DOHH2 (cell line): ENCODE measurements around the gene MDFIC.

ENCODE experiments used
- H3F3A ChIP-seq: fragments of 200-600 bp; sonication (generic), shearing (Covaris generic); 2 replicates; pipeline ENCODE4 v1.6.0; 2016; ENCODE audit warnings: antibody characterized with exemption, mild to moderate bottlenecking; ENCODE audit not compliant: control insufficient read depth, insufficient read depth
- H3K27ac ChIP-seq: fragments of 200-600 bp; sonication (generic); 2 replicates; pipeline ENCODE4 v1.5.1; 2014; ENCODE audit warnings: low read depth, mild to moderate bottlenecking, low read length, moderate library complexity
- H3K27me3 ChIP-seq: fragments of 200-600 bp; sonication (generic); 2 replicates; pipeline ENCODE4 v1.6.1; 2014; ENCODE audit warnings: mild to moderate bottlenecking, low read length, mixed read lengths; ENCODE audit not compliant: control insufficient read depth
- H3K36me3 ChIP-seq: fragments of 200-600 bp; sonication (generic); 2 replicates; pipeline ENCODE4 v1.6.1; 2014; ENCODE audit warnings: mild to moderate bottlenecking, low read length, moderate library complexity, mixed read lengths; ENCODE audit not compliant: control insufficient read depth
- H3K4me1 ChIP-seq: fragments of 200-600 bp; sonication (generic); 2 replicates; pipeline ENCODE4 v1.6.1; 2014; ENCODE audit warnings: mild to moderate bottlenecking, low read length, mixed read lengths; ENCODE audit not compliant: control insufficient read depth
- H3K4me2 ChIP-seq: fragments of 200-600 bp; sonication (generic); 2 replicates; pipeline ENCODE4 v1.6.0; 2014; ENCODE audit warnings: mild to moderate bottlenecking, low read length, moderate library complexity
- H3K4me3 ChIP-seq: fragments of 200-600 bp; sonication (generic); 2 replicates; pipeline ENCODE4 v1.5.1; 2014; ENCODE audit warnings: mild to moderate bottlenecking, low read length, mixed read lengths
- H3K79me2 ChIP-seq: fragments of 200-600 bp; sonication (generic); 2 replicates; pipeline ENCODE4 v1.6.1; 2014; ENCODE audit warnings: mild to moderate bottlenecking, low read length, mixed read lengths; ENCODE audit not compliant: control insufficient read depth
- H3K9me2 ChIP-seq: fragments of 200-600 bp; sonication (generic); replicated peaks from 2 replicates; pipeline ENCODE4 v1.6.1; 2014; ENCODE audit warnings: mild to moderate bottlenecking, low read length, mixed read lengths; ENCODE audit not compliant: control insufficient read depth
- H3K9me3 ChIP-seq: fragments of 200-600 bp; sonication (generic); 2 replicates; pipeline ENCODE4 v1.6.1; 2014; ENCODE audit warnings: antibody characterized with exemption, low read length, mixed read lengths; ENCODE audit not compliant: control insufficient read depth, insufficient read depth
- H4K20me1 ChIP-seq: fragments of 200-600 bp; sonication (generic); 2 replicates; pipeline ENCODE4 v1.6.0; 2014; ENCODE audit warnings: low read depth, mild to moderate bottlenecking, antibody characterized with exemption, low read length, moderate library complexity; ENCODE audit not compliant: control insufficient read depth, insufficient read depth
- EZH2phosphoT487 ChIP-seq: fragments of 200-600 bp; sonication (generic); IDR thresholded peaks from 2 replicates; pipeline ENCODE4 v1.6.1; 2017; ENCODE audit warnings: borderline replicate concordance, mild to moderate bottlenecking, antibody characterized with exemption, low read length, moderate library complexity, mixed read lengths
- TF ChIP-seq, protein P1 (sequence below): fragments of 200-600 bp; sonication (generic); IDR thresholded peaks from one replicate; pipeline ENCODE4 v1.5.1; 2014; ENCODE audit warnings: antibody characterized with exemption, mild to moderate bottlenecking, low read depth, low read length; ENCODE audit not compliant: poor library complexity, severe bottlenecking

The MDFIC gene

DNA sequence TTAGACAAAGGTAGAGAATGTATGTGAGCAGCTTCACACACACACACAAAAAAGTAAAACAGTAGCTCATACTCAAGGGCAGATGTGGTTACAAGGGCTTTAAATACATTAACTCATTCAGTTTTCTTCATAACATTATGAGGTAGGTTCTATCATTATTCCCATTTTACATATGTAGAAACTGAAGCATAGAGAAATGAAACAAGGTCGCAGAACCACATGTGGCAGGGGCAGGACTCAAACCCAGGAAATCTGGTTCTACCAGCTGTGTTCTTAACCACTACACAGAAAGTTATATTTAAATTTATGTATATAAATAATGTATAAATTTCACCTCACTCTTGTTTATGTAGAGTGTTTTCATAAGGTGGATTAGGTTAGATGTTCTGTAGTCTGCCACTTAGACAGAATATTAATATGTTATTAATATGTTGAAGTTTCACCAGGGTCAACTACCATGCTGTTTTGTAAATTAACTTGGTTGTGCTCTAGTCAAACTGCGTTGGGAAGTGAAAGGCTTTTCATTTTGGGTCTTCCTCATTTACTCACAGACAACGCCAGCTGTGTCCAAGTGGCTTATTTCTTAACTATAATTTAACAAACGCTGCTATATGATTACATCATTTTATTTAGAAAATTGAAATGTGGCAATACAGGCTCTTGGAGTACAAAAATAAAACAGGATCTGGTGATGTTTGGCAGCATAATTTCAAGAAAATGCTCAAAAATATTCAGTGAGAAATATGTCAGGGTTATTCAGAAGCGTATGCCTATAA is 138.4 kb downstream of the MDFIC start:
- no peaks in the 10 kb centered on the region for H3K79me2 ChIP-seq
- no peaks in the 10 kb centered on the region for H3K9me2 ChIP-seq
- H3K4me2 ChIP-seq = no peak overlapping the region
- H3K4me1 ChIP-seq = no peaks in the 10 kb centered on the region
- no peaks in the 10 kb centered on the region for H3F3A ChIP-seq
- H3K4me3 ChIP-seq = no peak overlapping the region
- no peaks in the 10 kb centered on the region for H3K9me3 ChIP-seq
- H3K27me3 ChIP-seq = no peaks in the 10 kb centered on the region
- H3K27ac ChIP-seq = no peak overlapping the region
- H3K36me3 ChIP-seq = no peaks in the 10 kb centered on the region
- TF ChIP-seq EZH2phosphoT487 = no peak
- TF ChIP-seq, protein P1, sequence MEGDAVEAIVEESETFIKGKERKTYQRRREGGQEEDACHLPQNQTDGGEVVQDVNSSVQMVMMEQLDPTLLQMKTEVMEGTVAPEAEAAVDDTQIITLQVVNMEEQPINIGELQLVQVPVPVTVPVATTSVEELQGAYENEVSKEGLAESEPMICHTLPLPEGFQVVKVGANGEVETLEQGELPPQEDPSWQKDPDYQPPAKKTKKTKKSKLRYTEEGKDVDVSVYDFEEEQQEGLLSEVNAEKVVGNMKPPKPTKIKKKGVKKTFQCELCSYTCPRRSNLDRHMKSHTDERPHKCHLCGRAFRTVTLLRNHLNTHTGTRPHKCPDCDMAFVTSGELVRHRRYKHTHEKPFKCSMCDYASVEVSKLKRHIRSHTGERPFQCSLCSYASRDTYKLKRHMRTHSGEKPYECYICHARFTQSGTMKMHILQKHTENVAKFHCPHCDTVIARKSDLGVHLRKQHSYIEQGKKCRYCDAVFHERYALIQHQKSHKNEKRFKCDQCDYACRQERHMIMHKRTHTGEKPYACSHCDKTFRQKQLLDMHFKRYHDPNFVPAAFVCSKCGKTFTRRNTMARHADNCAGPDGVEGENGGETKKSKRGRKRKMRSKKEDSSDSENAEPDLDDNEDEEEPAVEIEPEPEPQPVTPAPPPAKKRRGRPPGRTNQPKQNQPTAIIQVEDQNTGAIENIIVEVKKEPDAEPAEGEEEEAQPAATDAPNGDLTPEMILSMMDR = no peak
- no peaks in the 10 kb centered on the region for H4K20me1 ChIP-seq

GRCh38 chr7:115066050-115066449 is 144.2 kb downstream of the MDFIC start:
- no peaks in the 10 kb centered on the region for H4K20me1 ChIP-seq
- H3K27ac ChIP-seq = no peak overlapping the region
- no peak overlapping the region for H3K4me2 ChIP-seq
- no peak overlapping the region for H3K4me3 ChIP-seq
- no peaks in the 10 kb centered on the region for H3F3A ChIP-seq
- TF ChIP-seq, protein P1 = no peak
- no peak for TF ChIP-seq EZH2phosphoT487
- H3K79me2 ChIP-seq = no peaks in the 10 kb centered on the region
- H3K36me3 ChIP-seq = no peaks in the 10 kb centered on the region
- H3K4me1 ChIP-seq = no peaks in the 10 kb centered on the region
- no peaks in the 10 kb centered on the region for H3K9me3 ChIP-seq
- H3K27me3 ChIP-seq = no peaks in the 10 kb centered on the region
- H3K9me2 ChIP-seq = no peaks in the 10 kb centered on the region

DNA sequence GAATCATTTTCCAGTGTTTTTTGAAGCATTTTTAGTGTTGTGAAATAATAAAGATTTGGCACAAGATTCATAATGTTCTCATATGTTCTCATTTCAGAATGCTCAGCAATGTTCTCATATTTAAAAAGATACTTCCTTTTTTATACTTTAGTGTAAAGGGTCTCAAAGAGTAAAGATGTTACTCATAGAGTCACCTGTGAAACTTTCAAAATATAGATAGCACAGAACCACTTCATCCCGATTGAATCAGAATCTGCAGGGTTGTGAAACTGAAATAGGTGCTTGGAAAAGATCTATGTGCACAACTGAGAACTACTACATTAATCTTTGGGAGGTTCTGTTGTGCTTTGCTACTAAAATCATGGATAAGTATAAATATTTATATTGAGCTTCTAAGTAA is 144.7 kb downstream of the MDFIC start:
- H3K79me2 ChIP-seq = no peaks in the 10 kb centered on the region
- H4K20me1 ChIP-seq = no peaks in the 10 kb centered on the region
- no peaks in the 10 kb centered on the region for H3K9me3 ChIP-seq
- no peak overlapping the region for H3K4me3 ChIP-seq
- no peak overlapping the region for H3K27ac ChIP-seq
- no peak overlapping the region for H3K4me2 ChIP-seq
- H3K4me1 ChIP-seq = no peaks in the 10 kb centered on the region
- no peaks in the 10 kb centered on the region for H3F3A ChIP-seq
- no peaks in the 10 kb centered on the region for H3K36me3 ChIP-seq
- TF ChIP-seq EZH2phosphoT487 = no peak
- TF ChIP-seq, protein P1 = no peak
- H3K9me2 ChIP-seq = no peaks in the 10 kb centered on the region
- no peaks in the 10 kb centered on the region for H3K27me3 ChIP-seq
